GM18907 (cell line): Measurements from ENCODE around the gene REEP2.

Source experiments
- ATAC-seq: cut with Tn5 transposase; IDR thresholded peaks from one replicate; pipeline ENCODE4 v1.9.1; 2021; ENCODE audit warnings: mild to moderate bottlenecking, moderate library complexity; ENCODE audit not compliant: unreplicated experiment

REEP2 gene

DNA sequence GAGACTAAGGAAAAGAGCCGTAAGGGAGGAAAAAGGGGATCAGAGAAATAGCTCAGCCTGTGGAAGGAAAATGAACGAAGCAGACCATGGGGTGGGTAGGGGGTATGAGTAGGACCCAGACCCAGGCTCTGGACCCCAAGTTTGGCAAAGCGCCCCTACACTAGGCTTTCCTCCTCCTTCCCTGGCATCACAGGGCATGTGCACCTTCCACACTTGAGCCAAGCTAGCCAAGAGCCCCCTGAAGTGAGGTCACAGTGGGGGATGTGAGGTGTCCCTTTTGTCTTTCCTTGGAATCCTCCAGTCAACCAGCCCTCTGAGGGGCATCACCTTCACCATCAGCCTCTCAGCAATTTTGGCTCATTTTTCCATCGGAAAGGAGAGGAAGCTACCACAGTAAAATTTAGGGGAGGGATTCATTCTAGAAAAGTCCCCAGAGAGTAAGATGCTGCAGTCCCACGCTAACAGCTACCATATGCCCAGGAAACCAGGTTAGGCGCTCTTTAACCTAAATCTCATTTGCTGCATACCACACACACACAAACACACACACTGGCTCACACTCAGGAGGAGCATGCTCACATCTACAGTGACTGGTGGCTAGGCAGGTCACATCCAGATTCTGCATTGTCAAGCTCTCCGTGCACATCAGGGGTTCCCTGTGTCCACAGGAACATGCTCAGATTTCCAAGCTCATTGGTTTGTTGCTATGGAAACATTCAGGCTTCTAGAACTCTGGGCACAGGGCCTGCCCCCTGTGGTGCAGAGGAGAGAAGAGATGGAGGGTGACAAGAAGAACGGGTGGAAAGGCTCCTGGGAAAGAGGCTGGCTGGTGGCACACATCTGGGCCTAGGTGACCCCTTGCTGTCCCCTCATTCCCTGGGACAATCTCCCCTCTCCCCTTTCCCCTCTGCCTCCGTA lies 9.9 kb downstream of the REEP2 start:
- ATAC-seq = no peak

DNA sequence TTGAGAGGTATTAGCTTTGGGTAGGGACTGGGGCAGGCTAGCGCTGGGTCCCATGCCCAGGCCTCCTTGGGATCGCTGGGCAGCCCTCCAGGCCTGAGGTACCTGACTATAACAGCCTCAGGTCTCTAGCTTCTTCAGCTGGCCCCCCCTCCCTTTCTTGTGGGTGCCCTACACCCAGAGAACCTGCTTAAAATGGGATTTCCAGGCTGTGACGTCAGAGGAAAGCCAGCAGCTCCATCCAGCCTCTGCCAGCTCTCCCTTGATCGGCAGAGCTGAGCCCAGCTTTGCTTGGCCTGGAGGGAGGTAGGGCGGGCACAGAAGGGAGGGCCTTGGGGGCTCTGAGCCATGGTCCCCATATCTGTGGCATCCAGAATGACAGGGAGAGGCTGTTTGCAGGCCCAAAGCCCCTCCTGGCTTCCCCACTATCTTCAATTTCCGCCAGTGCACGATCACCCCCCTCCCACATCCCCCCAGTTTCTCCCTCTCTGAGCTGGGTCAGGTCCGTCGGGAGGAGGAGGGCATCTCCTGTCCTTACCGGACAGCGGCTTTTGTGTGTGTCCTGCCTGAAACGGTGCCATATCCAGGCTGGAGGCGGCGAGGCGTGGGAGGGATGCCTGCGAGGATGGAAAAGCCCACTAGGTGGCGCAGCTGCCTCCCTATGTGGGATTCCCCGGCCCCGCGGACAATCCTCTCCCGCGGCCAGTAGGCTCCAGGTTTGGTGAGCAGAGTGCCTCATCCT lies 10.8 kb downstream of the REEP2 start:
- ATAC-seq = peak; percentile 69

- no peak for ATAC-seq
Observed at GRCh38 chr5:138450971-138451370, 12.1 kb downstream of the REEP2 start.

GRCh38 chr5:138452720-138453119 lies 13.9 kb downstream of the REEP2 start:
- ATAC-seq = no peak

- ATAC-seq = no peak
Observed at GRCh38 chr5:138453590-138453989, 14.7 kb downstream of the REEP2 start.

DNA sequence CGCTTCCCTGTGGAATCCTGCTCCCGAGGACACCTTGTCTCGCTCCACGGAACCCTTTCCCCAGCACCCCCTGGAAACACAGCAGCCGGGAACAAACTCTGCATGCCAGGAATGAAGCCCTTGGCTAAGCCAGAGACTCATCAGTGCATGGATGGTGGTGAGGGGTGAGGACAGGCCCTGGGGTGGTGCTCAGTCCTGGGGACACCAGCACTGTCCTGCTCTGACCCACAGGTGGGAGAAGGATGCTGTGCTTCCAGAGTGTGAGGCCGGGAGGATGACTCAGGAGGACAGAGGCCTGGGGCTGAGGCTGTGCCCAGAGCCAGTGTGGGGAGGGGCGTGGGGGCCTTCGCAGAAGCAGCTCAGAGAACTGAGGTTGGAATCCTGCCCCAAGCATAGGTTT lies 15.3 kb downstream of the REEP2 start:
- no peak for ATAC-seq

DNA sequence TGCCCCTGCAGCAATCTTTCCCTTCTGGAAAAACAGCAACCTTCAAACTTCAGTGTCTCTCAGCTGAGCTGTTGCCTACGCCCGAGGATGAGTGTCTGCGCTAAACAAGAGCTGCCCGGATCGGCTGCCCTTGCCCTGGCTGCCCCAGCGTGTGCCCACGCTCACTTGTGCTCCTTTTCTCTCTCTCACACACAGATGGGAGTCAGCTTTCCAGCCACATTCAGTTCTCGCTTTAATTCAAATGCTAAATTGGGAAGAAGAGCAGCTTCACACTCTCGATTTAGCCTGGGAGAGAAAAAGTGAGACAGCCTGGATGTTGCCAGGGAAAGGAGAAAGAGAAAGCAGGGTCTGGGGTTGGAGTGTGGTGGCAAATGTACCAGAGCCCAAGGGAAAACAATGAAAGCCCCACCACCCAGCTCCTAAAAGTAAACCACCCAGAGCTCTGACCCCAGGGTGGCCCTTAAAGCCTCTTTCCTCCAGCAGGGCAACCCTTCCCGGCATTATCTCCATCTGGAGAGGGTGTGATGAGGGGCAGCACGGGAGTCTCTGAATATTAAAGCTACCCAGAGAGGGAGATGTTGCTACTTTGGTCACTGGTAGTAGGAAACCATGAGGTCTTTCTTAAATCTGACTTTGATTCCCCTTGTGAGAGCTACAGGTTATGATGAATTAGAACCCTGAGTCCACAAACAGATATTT lies 16.5 kb downstream of the REEP2 start:
- ATAC-seq = no peak

- ATAC-seq = no peak
Observed at GRCh38 chr5:138457531-138458275, 18.8 kb downstream of the REEP2 start.

GRCh38 chr5:138458384-138458783 lies 19.5 kb downstream of the REEP2 start:
- ATAC-seq = no peak

DNA sequence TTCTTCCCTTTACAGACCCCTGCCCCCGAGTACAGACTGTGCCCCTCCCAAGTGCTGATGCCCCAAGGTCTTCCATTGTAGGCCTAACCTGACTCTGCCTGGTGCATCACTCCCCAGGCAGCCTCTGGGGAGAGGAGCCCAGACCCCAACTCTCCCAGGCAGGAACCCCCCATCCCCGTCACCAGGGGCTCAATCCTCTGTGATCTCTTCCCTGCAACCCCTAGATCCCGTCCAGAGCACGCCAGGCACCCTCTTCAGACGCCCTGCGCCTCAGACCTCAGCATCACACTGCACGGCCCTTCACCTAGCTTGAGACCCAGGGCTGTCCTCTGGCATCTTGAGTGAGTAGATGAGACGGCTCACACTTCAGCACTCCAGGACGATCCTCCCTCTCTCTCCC lies 20.0 kb downstream of the REEP2 start:
- no peak for ATAC-seq

DNA sequence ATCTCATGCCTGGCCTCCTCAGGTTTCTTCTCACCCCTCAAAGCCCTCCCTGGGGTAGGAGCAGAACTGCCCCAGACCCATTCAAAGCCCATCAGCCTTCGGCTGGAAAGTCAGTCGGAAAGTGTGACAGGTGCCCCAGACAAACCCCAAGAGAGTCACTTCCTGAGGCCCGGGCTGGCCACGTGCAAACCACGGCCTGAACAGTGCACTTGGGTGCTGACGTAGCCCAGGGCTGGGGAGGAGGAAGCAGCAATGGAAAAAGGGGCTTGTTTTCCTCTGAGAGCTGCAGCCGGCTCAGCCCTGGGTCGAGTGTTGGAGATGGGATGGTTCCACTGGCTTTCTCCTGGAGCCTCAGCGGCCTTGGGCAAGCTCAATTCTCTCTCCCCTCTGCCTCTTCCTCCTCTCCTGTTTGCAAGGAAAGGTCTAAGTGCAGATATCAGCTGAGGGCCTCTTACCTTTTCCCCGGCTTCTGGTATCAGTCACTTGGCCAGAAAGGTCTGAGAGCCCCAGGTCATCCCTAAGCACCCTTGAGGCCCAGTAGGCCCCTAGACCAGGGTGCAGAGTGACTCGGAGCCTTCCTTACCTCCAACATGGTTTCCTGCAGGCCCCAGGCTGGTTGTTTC lies 20.6 kb downstream of the REEP2 start:
- no peak for ATAC-seq

GRCh38 chr5:138460032-138460693 lies 21.3 kb downstream of the REEP2 start:
- ATAC-seq = no peak

GRCh38 chr5:138461343-138462125 lies 22.7 kb downstream of the REEP2 start:
- no peak for ATAC-seq

- ATAC-seq = no peak
Observed at GRCh38 chr5:138463419-138464007, 24.7 kb downstream of the REEP2 start.

GRCh38 chr5:138464008-138464387 lies 25.1 kb downstream of the REEP2 start:
- ATAC-seq = peak; percentile 54

- peak; percentile 82 for ATAC-seq
Observed at GRCh38 chr5:138464388-138465260, 25.8 kb downstream of the REEP2 start.

DNA sequence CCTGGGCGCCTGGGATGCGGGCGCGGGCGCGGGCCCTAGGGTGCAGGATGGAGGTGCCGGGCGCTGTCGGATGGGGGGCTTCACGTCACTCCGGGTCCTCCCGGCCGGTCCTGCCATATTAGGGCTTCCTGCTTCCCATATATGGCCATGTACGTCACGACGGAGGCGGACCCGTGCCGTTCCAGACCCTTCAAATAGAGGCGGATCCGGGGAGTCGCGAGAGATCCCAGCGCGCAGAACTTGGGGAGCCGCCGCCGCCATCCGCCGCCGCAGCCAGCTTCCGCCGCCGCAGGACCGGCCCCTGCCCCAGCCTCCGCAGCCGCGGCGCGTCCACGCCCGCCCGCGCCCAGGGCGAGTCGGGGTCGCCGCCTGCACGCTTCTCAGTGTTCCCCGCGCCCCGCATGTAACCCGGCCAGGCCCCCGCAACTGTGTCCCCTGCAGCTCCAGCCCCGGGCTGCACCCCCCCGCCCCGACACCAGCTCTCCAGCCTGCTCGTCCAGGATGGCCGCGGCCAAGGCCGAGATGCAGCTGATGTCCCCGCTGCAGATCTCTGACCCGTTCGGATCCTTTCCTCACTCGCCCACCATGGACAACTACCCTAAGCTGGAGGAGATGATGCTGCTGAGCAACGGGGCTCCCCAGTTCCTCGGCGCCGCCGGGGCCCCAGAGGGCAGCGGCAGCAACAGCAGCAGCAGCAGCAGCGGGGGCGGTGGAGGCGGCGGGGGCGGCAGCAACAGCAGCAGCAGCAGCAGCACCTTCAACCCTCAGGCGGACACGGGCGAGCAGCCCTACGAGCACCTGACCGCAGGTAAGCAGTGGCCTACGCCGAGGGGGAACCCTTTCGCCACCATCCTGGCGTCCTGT lies 26.6 kb downstream of the REEP2 start, which contains the start of gene EGR1:
TSS of gene EGR1 (plus strand) at position 219 of the 864 bp plus-strand sequence. CDS start at position 502, 283 bp downstream.
- peak; percentile 68 for ATAC-seq
